Esophagus muscularis mucosa (tissue), 3 donors: ENCODE measurements around the gene PPME1.

ENCODE experiments used
- POLR2A ChIP-seq: fragments of 450-650 bp; IDR thresholded peaks from one replicate; pipeline ENCODE4 v1.6.1; 2017; ENCODE audit warnings: antibody characterized with exemption, moderate library complexity, mild to moderate bottlenecking, low read depth
- POLR2AphosphoS5 ChIP-seq, 2 donors: sonication (generic); formaldehyde crosslinking; IDR thresholded peaks; one replicate each; pipeline ENCODE4 v1.6.1; 2017; ENCODE audit warnings: antibody characterized with exemption in 2 of 2
- TF ChIP-seq, protein P1 (sequence below), 3 experiments: fragments of 200-600 bp in 2 of 3; fragments of 450-650 bp in 1 of 3; sonication (generic) in 2 of 3; IDR thresholded peaks; one replicate each; pipeline ENCODE4 v1.5.1; 2017 to 2019; ENCODE audit warnings: antibody characterized with exemption in 3 of 3, mild to moderate bottlenecking in 2 of 3, moderate library complexity in 1 of 3

DNA sequence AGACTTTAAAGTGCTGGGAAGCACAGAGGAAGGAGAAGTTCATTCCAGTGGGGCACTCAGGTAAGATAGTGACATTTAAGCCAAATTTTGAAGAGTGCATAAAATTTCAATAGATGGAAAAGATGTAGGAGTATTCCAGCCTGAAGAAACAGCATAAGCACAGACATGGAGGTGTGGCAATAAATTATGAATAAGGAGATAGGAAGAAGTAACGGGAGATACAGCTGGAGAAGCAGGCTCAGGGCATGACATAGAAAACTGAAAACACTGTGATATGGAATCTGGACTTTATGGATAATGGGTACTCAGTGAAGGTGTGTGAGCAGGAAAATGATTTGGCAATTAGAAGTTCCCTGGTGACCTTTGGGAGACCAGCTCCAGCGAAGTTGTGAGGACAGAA, 107.0 kb downstream of the PPME1 start:
- TF ChIP-seq POLR2A (no peak), POLR2AphosphoS5 (IDR thresholded peaks at IDR 0.05) (no peak)
- TF ChIP-seq, protein P1, sequence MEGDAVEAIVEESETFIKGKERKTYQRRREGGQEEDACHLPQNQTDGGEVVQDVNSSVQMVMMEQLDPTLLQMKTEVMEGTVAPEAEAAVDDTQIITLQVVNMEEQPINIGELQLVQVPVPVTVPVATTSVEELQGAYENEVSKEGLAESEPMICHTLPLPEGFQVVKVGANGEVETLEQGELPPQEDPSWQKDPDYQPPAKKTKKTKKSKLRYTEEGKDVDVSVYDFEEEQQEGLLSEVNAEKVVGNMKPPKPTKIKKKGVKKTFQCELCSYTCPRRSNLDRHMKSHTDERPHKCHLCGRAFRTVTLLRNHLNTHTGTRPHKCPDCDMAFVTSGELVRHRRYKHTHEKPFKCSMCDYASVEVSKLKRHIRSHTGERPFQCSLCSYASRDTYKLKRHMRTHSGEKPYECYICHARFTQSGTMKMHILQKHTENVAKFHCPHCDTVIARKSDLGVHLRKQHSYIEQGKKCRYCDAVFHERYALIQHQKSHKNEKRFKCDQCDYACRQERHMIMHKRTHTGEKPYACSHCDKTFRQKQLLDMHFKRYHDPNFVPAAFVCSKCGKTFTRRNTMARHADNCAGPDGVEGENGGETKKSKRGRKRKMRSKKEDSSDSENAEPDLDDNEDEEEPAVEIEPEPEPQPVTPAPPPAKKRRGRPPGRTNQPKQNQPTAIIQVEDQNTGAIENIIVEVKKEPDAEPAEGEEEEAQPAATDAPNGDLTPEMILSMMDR (IDR thresholded peaks at IDR 0.05), result no peak
